IPS DF 6.9 (cell line): ENCODE data around the gene GABRA5.

Source experiments
- DNase-seq: peaks from one replicate; pipeline ENCODE4 v3.0.0-alpha.2; 2013; ENCODE audit warnings: low read depth, low spot score
- H3K27ac ChIP-seq: one replicate; pipeline ENCODE4 v1.5.1; 2013; ENCODE audit warnings: low read length, control low read depth
- H3K27me3 ChIP-seq: 2 replicates; pipeline ENCODE4 v1.6.1; 2013; ENCODE audit warnings: mild to moderate bottlenecking, low read length; ENCODE audit not compliant: control insufficient read depth, insufficient read depth
- H3K36me3 ChIP-seq: 2 replicates; pipeline ENCODE4 v1.6.1; 2013; ENCODE audit warnings: low read length; ENCODE audit not compliant: control insufficient read depth, insufficient read depth
- H3K4me1 ChIP-seq: 2 replicates; pipeline ENCODE4 v1.6.1; 2013; ENCODE audit warnings: low read length; ENCODE audit not compliant: control insufficient read depth, insufficient read depth
- H3K4me3 ChIP-seq: 2 replicates; pipeline ENCODE4 v1.5.1; 2013; ENCODE audit warnings: mild to moderate bottlenecking, low read length
- H3K9me3 ChIP-seq: 2 replicates; pipeline ENCODE4 v1.6.1; 2013; ENCODE audit warnings: low read length, inconsistent platforms; ENCODE audit not compliant: control insufficient read depth, insufficient read depth
- WGBS: extraction: QIAGEN DNeasy Blood & Tissue Kit; methylation state at CpG from one replicate; pipeline ENCODE4 v1.1.7; 2013; ENCODE audit warnings: mixed read lengths, missing lambda C conversion rate; ENCODE audit not compliant: insufficient read length, insufficient coverage; 5-methylcytosine and 5-hydroxymethylcytosine counted together

GABRA5 gene

DNA sequence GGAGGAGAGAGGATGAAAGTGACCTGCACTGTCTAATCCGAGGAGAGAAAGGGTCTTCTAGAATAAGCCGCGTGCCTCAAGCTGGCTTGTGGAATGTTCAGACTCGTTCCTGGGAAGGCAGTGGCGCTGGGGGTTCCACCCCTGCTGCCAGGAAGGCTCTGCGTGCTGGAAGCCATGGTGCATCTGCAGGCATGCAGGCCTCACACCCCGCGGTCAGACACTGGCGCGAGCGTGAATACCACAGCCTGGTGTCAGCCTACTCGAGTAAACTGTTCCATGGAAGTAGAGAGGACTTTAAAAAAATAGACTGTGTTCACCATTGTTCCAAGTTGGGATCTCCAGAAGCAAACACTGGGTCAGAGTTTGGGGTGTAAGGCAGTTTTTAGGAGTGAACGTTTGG lies 78.2 kb downstream of the GABRA5 start:
- Histone ChIP-seq H3K27ac (no peak overlapping the region), H3K4me3 (no peak overlapping the region), H3K9me3 (no peaks in the 10 kb centered on the region), H3K4me1 (no peaks in the 10 kb centered on the region), H3K27me3 (no peaks in the 10 kb centered on the region), H3K36me3 (no peaks in the 10 kb centered on the region; the same call in 1 of the 2 replicates)
- no peak for DNase-seq
- no CpG with 5 or more reads among the region's 13 CpGs for WGBS

DNA sequence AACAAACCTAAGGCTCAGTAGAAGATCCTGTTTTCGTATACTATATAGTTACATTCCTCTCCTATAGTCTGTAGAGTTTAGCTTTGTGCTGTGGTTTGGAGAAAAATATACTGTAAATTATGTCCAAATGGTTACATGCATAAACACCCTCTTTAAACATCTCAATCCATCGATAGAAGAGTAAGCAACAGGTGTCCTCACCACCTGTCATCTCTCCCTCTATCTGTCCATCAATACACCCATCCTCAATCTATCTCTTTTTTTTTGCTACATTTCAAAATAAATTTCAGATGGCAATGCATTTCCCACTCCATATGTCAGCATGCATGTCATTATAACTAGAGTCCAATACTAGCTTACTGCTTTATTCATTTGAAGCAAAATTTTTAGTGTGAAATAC lies 83.1 kb downstream of the GABRA5 start:
- no CpG with 5 or more reads among the region's 2 CpGs for WGBS

DNA sequence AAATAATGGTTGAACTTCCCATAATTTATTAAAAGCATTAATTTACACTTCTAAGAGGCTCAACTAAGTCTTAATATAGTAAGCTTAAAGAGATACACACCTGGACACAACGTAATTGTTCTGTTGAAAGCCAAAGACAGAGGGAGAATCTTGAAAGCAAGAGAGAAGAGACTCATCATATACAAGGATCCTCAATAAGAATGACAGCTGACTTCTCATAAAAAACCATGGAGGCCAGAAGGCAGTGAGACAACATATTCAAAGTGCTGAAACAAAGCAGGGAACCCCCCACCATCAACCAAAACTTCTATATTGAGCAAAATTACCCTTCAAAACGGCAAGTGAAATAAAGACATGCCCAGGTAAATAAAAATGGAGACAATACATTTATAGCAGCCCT lies 87.5 kb downstream of the GABRA5 start:
- WGBS, result no CpG with 5 or more reads among the region's 2 CpGs
- H3K4me1 ChIP-seq, result no peaks in the 10 kb centered on the region
- no peak overlapping the region for H3K4me3 ChIP-seq
- H3K9me3 ChIP-seq, result no peaks in the 10 kb centered on the region
- no peak overlapping the region for H3K27ac ChIP-seq
- H3K36me3 ChIP-seq, result no peaks in the 10 kb centered on the region
- no peaks in the 10 kb centered on the region for H3K27me3 ChIP-seq
- no peak for DNase-seq

More for the DNA sequence above, 83.1 kb downstream of the GABRA5 start:
- Histone ChIP-seq H3K27me3 (no peaks in the 10 kb centered on the region), H3K4me3 (no peak overlapping the region), H3K36me3 (no peaks in the 10 kb centered on the region; the same call in 1 of the 2 replicates), H3K4me1 (no peaks in the 10 kb centered on the region), H3K27ac (no peak overlapping the region), H3K9me3 (no peaks in the 10 kb centered on the region)
- DNase-seq, result no peak

DNA sequence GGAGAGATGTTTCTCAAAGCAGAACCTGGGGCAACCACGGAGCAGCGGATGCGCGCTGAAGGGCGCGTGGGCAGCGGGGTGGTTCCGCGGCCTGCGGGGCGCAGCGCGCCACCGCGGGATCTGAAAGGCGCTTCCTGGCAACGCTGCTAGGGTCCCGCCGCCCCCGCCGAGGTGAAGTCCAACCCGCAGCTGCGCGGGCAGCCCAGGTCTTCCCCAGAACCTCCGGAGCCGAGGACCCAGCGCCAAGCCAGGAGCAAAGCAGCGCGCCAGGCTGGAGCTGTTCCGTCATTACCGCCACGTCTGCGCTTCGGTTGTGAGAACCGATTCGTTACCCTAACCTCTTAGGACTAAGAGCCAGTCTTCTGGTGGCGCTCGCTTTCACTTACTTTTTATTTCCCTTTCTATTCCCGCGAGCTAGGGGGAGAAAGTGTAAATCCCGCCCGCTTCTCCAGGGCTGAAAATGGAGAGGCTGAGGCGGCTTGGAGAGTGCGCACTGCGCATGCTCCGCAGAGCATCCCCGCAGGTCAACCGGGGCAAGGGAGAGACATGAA lies 100.9 kb downstream of the GABRA5 start:
- H3K27ac ChIP-seq, result no peak overlapping the region

DNA sequence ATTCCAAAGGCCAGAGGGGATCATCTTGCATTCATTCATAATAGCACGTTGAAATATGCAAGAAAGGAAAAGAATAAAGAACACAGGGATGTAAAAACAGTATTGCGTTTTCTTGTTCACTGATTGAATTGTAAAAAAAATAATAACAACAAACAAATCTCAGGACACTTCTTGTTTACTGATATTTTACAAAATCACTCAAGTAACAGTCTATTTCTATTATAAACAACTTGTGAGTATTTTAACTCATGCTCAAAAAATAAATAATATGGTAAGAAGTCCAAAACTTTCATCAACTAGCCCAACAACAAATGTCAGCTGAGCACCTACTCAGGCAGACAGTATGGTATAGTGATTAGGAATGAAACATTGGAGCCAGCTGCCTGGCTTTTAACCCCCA lies 101.9 kb downstream of the GABRA5 start:
- no peak overlapping the region for H3K4me3 ChIP-seq
- no CpG with 5 or more reads among the region's 2 CpGs for WGBS
- no peaks in the 10 kb centered on the region for H3K36me3 ChIP-seq
- no peak overlapping the region for H3K27ac ChIP-seq
- DNase-seq, result no peak
- no peaks in the 10 kb centered on the region for H3K4me1 ChIP-seq
- no peaks in the 10 kb centered on the region for H3K9me3 ChIP-seq
- peaks cover 36% of the 10 kb centered on the region for H3K27me3 ChIP-seq

More for the DNA sequence above, 100.9 kb downstream of the GABRA5 start:
- no CpG with 5 or more reads among the region's 48 CpGs for WGBS
- peak overlapping the region; percentile 47; the same call in 1 of the 2 replicates for H3K4me3 ChIP-seq
- no peaks in the 10 kb centered on the region for H3K9me3 ChIP-seq
- no peaks in the 10 kb centered on the region for H3K36me3 ChIP-seq
- peak; percentile 41 for DNase-seq
- peaks cover 33% of the 10 kb centered on the region for H3K27me3 ChIP-seq
- no peaks in the 10 kb centered on the region for H3K4me1 ChIP-seq

DNA sequence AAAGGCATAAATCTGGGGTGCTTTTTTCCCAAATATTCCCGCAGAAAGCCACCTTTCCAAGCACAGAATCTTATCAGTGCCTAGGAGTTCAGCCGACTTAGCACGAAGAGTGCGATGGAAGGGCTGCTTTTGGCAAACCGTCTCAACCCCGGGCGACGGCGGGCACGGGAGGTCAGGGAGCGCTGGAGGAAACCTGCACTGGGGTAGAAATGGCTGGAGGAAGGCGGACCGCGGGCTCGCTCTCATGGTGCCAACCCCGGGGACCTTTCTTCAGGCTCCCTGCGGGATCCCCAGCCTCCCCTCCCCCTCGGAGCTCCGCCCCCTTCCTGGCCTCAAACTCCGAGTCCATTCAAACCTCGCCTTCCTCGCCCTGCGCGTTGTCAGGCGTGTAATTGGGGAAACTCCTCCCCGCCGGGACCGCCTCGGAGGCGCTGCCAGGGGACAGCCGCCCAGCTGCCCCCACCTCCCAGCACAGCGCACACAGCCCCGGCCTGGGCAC lies 103.9 kb downstream of the GABRA5 start, which contains the start of gene GABRG3:
GABRG3 (plus strand) TSS at position 470 of the 499 bp plus-strand sequence.
- H3K4me1 ChIP-seq, result no peaks in the 10 kb centered on the region
- H3K36me3 ChIP-seq, result no peaks in the 10 kb centered on the region
- WGBS, result no CpG with 5 or more reads among the region's 33 CpGs
- H3K9me3 ChIP-seq, result no peaks in the 10 kb centered on the region
- H3K27ac ChIP-seq, result no peak within 1 kb of the TSS
- DNase-seq, result no peak
- peak within 1 kb of the TSS; percentile 64 for H3K4me3 ChIP-seq
- H3K27me3 ChIP-seq, result peaks cover 36% of the 10 kb centered on the region

DNA sequence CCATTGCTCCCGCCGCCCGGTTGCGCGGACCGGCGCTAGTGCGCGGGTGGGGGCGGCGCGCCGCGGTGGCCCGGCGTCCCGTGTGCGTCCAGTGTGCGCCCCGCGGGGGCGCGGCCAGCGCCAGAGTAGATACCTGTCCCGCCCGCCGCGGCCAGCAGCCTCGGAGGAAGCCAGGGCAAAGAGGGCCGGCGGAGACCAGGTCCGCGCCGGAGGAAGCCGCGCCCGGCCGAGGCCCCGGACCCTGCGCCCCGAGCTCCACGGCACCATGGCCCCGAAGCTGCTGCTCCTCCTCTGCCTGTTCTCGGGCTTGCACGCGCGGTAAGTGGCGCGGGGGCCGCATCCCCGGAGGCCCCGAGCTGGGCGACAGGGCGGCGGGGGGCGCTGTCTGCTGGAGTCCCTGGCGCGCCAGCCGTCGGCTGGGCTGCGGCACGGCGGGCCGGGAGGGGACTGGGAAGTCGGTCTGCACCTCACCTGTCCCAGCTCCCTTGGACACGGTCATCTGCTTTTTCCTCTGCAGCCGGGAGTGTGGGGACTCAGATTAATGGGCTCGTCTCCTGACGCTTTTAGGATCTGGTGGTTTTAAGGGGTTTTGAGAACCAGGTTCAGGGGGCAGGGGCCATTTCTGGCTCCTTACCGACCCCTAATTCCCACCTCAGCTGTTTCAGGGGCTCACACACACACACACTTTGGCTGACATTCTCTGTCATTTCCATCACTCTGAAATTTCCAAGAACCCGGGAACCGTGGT lies 104.6 kb downstream of the GABRA5 start:
- no CpG with 5 or more reads among the region's 72 CpGs for WGBS
- no peaks in the 10 kb centered on the region for H3K36me3 ChIP-seq
- H3K27ac ChIP-seq, result no peak overlapping the region
- peaks cover 36% of the 10 kb centered on the region for H3K27me3 ChIP-seq
- H3K4me1 ChIP-seq, result no peaks in the 10 kb centered on the region
- DNase-seq, result no peak
- H3K4me3 ChIP-seq, result peak overlapping the region; percentile 64; the same call in 1 of the 2 replicates
- H3K9me3 ChIP-seq, result no peaks in the 10 kb centered on the region

DNA sequence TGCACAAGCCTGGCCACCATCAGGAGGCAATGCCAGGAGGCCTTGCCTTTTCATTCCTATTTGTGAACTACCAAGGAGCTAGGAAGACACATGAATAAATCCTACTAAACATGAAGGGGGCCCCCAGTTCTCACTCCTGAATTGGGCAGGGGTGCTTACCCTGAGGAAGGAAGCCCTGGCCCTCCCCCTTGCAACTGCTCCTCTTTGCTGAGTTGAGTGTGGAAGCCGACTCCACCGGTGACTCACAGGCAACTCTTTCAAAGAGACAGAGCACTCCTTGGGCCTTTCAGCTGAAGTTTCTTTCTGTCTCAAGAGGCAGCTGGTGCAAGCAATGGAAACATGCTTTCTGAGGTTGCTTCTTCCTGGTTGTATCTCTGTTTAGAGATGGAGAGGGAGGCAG lies 105.8 kb downstream of the GABRA5 start:
- no peaks in the 10 kb centered on the region for H3K36me3 ChIP-seq
- H3K9me3 ChIP-seq, result no peaks in the 10 kb centered on the region
- no peak overlapping the region for H3K4me3 ChIP-seq
- no CpG with 5 or more reads among the region's 2 CpGs for WGBS
- DNase-seq, result no peak
- peaks cover 33% of the 10 kb centered on the region for H3K27me3 ChIP-seq
- no peaks in the 10 kb centered on the region for H3K4me1 ChIP-seq
- no peak overlapping the region for H3K27ac ChIP-seq

DNA sequence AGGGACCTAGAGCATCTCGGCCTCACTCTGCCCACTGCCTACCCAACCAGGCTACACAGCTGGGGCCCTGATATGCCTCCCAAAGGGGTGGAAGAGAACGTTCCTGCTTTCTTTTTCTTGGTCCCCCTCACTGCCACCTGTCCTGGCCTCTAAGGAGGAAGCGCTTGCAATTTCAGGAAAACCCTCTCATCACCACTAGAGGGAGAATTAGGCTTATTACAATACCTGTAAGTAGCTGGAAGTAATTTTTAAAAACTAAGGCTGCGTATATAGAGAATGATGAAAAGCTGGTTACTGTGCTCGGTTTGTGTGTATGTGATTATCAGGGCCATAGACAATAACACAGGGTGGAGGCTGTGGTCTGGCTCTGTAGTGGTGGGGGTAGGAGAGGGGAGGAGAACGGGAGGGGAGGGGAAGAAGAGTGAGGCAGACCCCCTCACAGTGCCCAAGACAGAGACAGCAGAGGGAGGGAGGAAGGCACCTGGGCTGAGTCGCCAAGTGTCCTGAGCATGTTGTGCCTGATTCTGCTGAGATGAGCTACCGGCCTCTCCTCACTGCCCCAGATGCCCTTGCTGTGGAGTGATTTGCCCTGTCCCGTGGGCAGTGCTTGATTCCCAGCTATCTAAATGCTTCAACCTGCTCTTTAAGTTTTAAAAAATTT lies 107.4 kb downstream of the GABRA5 start:
- no peak overlapping the region for H3K27ac ChIP-seq
- H3K36me3 ChIP-seq, result no peaks in the 10 kb centered on the region
- DNase-seq, result no peak
- H3K27me3 ChIP-seq, result peaks cover 29% of the 10 kb centered on the region
- H3K4me1 ChIP-seq, result no peaks in the 10 kb centered on the region
- no CpG with 5 or more reads among the region's 9 CpGs for WGBS
- no peak overlapping the region for H3K4me3 ChIP-seq
- no peaks in the 10 kb centered on the region for H3K9me3 ChIP-seq

DNA sequence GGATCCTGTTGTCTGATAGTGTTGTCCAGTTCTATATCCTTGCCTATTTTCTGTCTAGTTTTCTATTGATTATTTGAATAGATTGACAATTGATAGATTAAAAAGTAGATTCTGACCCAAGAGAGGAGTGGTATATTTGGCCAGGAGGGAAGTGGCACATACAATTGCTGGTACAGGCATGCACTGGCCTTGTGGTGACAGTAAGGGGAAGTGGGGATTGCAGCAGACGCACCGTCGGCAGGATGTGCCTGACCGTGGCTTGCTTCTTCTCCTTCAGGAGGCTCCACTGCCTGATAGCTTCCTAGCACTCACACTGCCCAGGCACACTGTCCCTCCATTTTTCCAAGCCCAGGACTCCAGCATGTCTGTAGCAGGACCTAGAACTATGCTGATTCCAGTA lies 114.6 kb downstream of the GABRA5 start:
- Histone ChIP-seq H3K4me3 (no peak overlapping the region), H3K27ac (no peak overlapping the region), H3K9me3 (no peaks in the 10 kb centered on the region), H3K36me3 (no peaks in the 10 kb centered on the region), H3K4me1 (no peaks in the 10 kb centered on the region), H3K27me3 (no peaks in the 10 kb centered on the region)
- no CpG with 5 or more reads among the region's 4 CpGs for WGBS
- DNase-seq, result no peak
